ENCODE measurements around the gene CNN3. TPM values are rescaled to one million over a fixed set of nuclear protein-coding genes. Genes with fewer than 3 reads are reported as not detected.

The CNN3 gene
- total RNA-seq, 4 donors from 2014 or later: 106 to 205 (median 149) TPM

DNA sequence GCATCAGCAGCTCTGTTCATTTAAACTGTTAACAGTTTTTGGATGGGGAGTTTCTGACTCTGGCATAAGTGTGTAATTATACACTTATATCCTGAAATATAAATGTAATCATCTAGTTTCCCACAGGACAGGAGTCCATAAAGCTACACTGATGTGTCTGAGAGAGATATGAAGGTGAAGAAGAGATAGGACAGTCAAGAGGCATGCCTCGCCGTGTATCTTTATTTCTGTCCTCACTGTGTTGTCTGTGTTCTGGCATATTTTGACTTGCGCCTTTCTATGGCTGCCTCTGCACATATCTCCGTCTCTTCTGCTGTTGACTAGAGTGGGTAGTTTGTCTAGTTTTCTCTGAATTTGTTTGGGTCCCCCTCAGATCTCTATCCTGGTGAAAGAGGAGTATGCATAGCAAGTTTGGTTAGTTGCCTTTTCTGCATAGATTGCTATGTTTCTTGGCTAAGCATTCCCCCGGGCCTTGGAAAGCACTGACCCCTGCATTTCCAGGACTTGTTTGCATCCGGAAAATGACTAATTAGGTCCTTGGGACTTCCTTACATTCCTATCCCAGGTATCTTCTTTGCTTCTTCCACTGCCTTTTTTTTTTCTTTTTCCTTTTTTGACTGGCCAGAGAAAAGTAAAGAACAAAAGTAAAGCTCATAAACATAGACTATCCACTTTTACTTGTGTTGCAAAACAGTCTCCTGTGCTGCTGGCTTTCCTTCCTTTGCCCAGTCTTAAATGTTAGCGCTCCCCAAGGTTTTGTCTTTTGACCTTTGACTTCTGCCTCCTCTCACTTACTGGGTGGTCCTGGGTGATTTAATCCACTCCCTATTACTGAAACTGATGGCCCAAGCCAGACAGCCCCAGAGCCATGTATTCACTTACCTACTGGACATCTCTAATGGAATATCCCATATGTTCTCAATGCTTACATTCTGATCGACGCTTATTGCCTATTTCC is 27.6 kb upstream of the CNN3 start:
- H3K4me1 ChIP-seq: peaks cover 7 to 59% (median 26%) of the 10 kb centered on the region in 3 donors
- H3K36me3 ChIP-seq: no peaks in the 10 kb centered on the region
- intact Hi-C loops (cut with DNase I): no loop called here
- H3K9me3 ChIP-seq: no peaks in the 10 kb centered on the region
- no peak for TF ChIP-seq POLR2A (IDR thresholded peaks at IDR 0.05)
- TF ChIP-seq, protein P1, sequence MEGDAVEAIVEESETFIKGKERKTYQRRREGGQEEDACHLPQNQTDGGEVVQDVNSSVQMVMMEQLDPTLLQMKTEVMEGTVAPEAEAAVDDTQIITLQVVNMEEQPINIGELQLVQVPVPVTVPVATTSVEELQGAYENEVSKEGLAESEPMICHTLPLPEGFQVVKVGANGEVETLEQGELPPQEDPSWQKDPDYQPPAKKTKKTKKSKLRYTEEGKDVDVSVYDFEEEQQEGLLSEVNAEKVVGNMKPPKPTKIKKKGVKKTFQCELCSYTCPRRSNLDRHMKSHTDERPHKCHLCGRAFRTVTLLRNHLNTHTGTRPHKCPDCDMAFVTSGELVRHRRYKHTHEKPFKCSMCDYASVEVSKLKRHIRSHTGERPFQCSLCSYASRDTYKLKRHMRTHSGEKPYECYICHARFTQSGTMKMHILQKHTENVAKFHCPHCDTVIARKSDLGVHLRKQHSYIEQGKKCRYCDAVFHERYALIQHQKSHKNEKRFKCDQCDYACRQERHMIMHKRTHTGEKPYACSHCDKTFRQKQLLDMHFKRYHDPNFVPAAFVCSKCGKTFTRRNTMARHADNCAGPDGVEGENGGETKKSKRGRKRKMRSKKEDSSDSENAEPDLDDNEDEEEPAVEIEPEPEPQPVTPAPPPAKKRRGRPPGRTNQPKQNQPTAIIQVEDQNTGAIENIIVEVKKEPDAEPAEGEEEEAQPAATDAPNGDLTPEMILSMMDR (IDR thresholded peaks at IDR 0.05): no peak
- 81% methylated on average over 9 of the region's 9 CpGs for WGBS, 2 donors
- no peaks in the 10 kb centered on the region for H3K27me3 ChIP-seq
- H3K27ac ChIP-seq: peak overlapping the region in 3 of 4 donors; percentile 35 to 58 (median 48)
- no peak overlapping the region for H3K4me3 ChIP-seq
- no peak for DNase-seq

DNA sequence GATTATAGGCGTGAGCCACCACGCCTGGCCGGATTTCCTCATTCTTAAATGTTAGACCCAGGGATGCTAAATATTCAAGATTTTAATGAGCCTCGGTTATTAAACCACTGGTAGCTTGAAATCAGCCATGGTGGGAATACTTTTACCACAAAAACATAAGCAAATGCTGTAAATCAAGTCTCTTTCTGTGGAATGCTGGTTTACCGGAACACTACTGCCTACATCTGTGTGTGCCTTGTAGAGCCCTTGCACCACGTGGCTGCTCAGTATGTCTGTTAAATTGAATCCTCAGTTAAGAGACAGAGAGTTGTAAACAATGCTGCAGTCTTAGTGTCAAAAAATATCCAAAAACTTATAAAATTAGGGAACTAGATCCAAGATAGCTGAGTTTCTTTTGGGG is 26.8 kb upstream of the CNN3 start:
- Histone ChIP-seq H3K4me3 (no peak overlapping the region), H3K27me3 (no peaks in the 10 kb centered on the region), H3K36me3 (no peaks in the 10 kb centered on the region), H3K4me1 (peaks cover 7 to 59% (median 26%) of the 10 kb centered on the region in 3 donors), H3K27ac (no peak overlapping the region), H3K9me3 (no peaks in the 10 kb centered on the region)
- intact Hi-C loops (cut with DNase I): no loop called here
- no peak for DNase-seq
- no peak for TF ChIP-seq POLR2A (IDR thresholded peaks at IDR 0.05)
- TF ChIP-seq, protein P1 (IDR thresholded peaks at IDR 0.05): no peak
- WGBS, 2 donors: 88 to 89% methylated on average over 6 of the region's 6 CpGs

DNA sequence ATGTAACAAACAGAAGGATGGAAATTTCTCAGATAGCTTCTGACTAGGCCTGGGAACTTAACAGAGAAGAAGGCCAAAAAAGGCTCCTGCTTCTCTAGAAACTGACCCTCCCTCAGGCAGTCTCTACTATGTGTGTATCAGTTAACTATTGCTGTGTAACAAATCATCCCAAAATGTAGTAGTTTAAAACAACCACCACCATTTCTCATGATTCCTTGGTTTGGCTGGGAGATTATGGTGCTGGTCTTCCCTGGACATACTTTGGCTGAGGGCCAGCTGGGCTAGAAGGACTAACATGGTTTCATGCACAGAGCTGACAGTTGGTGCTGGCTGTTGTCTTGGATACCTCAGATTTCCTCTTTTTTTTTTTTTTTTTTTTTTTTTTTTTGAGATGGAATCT is 26.2 kb upstream of the CNN3 start:
- H3K27ac ChIP-seq: no peak overlapping the region
- H3K4me3 ChIP-seq: no peak overlapping the region
- intact Hi-C loops (cut with DNase I): no loop called here
- TF ChIP-seq POLR2A (IDR thresholded peaks at IDR 0.05): no peak
- TF ChIP-seq, protein P1 (IDR thresholded peaks at IDR 0.05): no peak
- no peaks in the 10 kb centered on the region for H3K36me3 ChIP-seq
- H3K27me3 ChIP-seq: no peaks in the 10 kb centered on the region
- no peaks in the 10 kb centered on the region for H3K9me3 ChIP-seq
- no peak for DNase-seq
- peaks cover 7 to 59% (median 26%) of the 10 kb centered on the region in 3 donors for H3K4me1 ChIP-seq

DNA sequence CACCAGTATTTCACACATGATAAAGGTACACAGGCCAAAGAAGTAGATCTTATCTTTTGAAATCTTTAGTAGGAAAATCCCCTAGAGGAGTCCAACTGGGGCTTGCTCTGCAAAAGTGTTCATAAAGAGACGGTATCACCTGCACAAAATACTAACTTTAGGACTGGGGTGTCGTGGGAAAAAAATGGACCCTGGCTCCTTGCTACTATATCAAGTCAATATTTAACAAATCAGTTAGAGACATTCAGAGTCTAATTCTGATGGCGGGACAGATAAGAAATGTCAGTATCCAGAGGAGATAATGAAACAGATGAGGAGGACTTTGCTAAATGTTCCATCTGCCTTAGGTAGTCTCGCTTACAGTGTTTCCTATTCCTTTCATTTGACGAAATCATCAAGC is 25.6 kb upstream of the CNN3 start:
- Histone ChIP-seq H3K27me3 (no peaks in the 10 kb centered on the region), H3K36me3 (no peaks in the 10 kb centered on the region), H3K27ac (no peak overlapping the region), H3K4me3 (no peak overlapping the region), H3K4me1 (peaks cover 7 to 59% (median 26%) of the 10 kb centered on the region in 3 donors), H3K9me3 (no peaks in the 10 kb centered on the region)
- DNase-seq: no peak
- WGBS, 2 donors: 93 to 95% methylated on average over 5 of the region's 5 CpGs
- intact Hi-C loops (cut with DNase I): no loop called here
- TF ChIP-seq, protein P1 (IDR thresholded peaks at IDR 0.05): no peak
- no peak for TF ChIP-seq POLR2A (IDR thresholded peaks at IDR 0.05)

DNA sequence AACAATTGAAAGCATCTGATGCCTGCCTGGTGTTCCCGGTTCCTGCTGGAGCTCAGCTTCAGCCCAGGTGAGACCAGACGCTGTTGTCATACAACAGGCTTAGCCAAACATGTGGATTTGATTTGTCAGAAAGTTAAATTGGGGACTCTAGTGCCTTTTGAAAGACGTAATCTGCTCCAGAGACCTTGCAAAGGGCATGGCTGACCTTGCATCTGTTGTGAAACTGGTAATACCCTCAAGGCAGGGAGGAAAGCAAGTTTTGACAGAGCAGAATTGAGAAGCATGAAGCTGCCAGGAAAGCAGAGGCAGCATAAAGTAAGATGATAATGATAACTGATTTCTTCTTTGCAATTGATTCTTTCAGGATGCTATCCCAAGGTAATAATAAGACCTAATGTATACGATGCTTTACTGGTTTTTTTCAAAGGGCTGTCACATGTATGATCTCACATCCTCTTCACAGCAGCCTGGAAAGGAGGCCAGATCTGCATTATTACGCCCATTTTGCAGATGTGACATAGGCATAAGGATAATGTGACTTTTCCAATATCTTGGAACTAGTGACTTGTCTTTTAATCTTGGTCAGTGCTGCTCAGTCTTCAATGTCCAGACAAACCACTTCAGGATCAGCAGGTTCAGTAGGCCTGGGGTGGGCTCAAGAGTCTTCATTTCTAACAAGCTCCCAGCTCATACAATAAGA is 24.7 kb upstream of the CNN3 start:
- peak overlapping the region in 3 of 4 donors; percentile 18 to 73 (median 41) for H3K27ac ChIP-seq
- 62% methylated on average over 5 of the region's 5 CpGs for WGBS, 2 donors

More for the DNA sequence above, 24.7 kb upstream of the CNN3 start:
- Histone ChIP-seq H3K4me1 (peaks cover 7 to 59% (median 26%) of the 10 kb centered on the region in 3 donors), H3K36me3 (no peaks in the 10 kb centered on the region), H3K4me3 (no peak overlapping the region), H3K27me3 (no peaks in the 10 kb centered on the region), H3K9me3 (no peaks in the 10 kb centered on the region)
- TF ChIP-seq, protein P1 (IDR thresholded peaks at IDR 0.05): no peak
- no peak for TF ChIP-seq POLR2A (IDR thresholded peaks at IDR 0.05)
- DNase-seq: no peak
- intact Hi-C loops (cut with DNase I): no loop called here
